ENCODE results near the gene MIF4GD.

MIF4GD gene

GRCh38 chr17:75219815-75220214 lies 51.2 kb downstream of the MIF4GD start:
- H3K27me3 ChIP-seq (ENCODE audit: control insufficient read depth, insufficient read depth, low read length), result no peaks in the 10 kb centered on the region
- H3K79me2 ChIP-seq, result peaks cover 2% of the 10 kb centered on the region
- no peaks in the 10 kb centered on the region for H3K36me3 ChIP-seq (ENCODE audit: control insufficient read depth, insufficient read depth, low read length)
- no peak overlapping the region for H3K4me2 ChIP-seq (ENCODE audit: low read length)
- no peaks in the 10 kb centered on the region for H3K9me3 ChIP-seq (ENCODE audit: control insufficient read depth, low read length)
- no peak overlapping the region for H3K27ac ChIP-seq
- H3K9ac ChIP-seq, result no peak overlapping the region
- no peak overlapping the region for H2AFZ ChIP-seq
- H3K4me1 ChIP-seq, result no peaks in the 10 kb centered on the region
- H3K4me3 ChIP-seq (ENCODE audit: low read depth, low read length), result no peak overlapping the region
- TF ChIP-seq, protein P1, sequence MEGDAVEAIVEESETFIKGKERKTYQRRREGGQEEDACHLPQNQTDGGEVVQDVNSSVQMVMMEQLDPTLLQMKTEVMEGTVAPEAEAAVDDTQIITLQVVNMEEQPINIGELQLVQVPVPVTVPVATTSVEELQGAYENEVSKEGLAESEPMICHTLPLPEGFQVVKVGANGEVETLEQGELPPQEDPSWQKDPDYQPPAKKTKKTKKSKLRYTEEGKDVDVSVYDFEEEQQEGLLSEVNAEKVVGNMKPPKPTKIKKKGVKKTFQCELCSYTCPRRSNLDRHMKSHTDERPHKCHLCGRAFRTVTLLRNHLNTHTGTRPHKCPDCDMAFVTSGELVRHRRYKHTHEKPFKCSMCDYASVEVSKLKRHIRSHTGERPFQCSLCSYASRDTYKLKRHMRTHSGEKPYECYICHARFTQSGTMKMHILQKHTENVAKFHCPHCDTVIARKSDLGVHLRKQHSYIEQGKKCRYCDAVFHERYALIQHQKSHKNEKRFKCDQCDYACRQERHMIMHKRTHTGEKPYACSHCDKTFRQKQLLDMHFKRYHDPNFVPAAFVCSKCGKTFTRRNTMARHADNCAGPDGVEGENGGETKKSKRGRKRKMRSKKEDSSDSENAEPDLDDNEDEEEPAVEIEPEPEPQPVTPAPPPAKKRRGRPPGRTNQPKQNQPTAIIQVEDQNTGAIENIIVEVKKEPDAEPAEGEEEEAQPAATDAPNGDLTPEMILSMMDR (IDR thresholded peaks at IDR 0.05), result no peak

DNA sequence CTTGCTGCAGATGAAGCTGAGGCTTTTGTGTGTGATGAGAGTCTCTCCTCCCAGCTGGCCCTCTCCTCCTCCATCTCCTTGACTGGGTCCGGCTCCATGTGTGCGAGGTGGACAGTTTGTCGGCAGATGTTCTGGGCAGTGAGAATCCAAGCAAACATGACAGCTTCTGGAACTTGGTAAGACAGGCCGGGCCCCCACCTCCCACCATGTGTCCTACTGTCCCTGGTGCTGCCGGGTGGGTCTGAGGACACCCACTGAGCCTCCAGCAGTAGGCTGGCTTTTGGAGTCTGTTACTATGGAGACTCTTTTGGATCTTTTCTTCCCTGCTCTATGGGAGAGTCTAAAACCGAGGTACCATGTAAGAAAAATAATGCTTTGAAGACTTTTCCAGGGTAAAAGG lies 52.9 kb downstream of the MIF4GD start:
- H3K36me3 ChIP-seq (ENCODE audit: control insufficient read depth, insufficient read depth, low read length), result no peaks in the 10 kb centered on the region
- H2AFZ ChIP-seq, result no peak overlapping the region
- H3K9ac ChIP-seq, result no peak overlapping the region
- H3K4me2 ChIP-seq (ENCODE audit: low read length), result no peak overlapping the region
- TF ChIP-seq, protein P1 (IDR thresholded peaks at IDR 0.05), result no peak
- H3K4me3 ChIP-seq (ENCODE audit: low read depth, low read length), result no peak overlapping the region
- no peak overlapping the region for H3K27ac ChIP-seq
- no peaks in the 10 kb centered on the region for H3K27me3 ChIP-seq (ENCODE audit: control insufficient read depth, insufficient read depth, low read length)
- no peaks in the 10 kb centered on the region for H3K4me1 ChIP-seq
- peaks cover 2% of the 10 kb centered on the region for H3K79me2 ChIP-seq
- no peaks in the 10 kb centered on the region for H3K9me3 ChIP-seq (ENCODE audit: control insufficient read depth, low read length)

Measured in parathyroid adenoma (tissue), 2 donors.